ENCODE data around the gene FBXO45.

DNA sequence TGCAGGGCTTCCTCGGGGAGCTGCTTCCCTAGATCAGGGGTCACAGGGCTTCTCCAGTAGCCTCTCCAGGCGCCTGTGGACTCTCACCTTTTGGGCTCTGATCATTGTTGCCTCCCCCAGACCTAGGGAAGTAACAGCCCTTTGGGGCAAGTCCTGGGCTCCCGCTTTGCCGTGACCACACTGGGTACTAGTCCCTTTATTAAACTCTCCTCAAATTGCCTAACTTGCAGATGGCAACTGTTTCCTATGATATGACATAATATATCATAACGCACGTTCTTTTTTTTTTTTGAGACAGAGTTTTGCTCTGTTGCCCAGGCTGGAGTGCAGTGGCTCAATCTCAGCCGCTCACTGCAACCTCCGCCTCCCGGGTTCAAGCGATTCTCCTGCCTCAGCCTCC, 53.2 kb downstream of the FBXO45 start:
- TF ChIP-seq, protein P1, sequence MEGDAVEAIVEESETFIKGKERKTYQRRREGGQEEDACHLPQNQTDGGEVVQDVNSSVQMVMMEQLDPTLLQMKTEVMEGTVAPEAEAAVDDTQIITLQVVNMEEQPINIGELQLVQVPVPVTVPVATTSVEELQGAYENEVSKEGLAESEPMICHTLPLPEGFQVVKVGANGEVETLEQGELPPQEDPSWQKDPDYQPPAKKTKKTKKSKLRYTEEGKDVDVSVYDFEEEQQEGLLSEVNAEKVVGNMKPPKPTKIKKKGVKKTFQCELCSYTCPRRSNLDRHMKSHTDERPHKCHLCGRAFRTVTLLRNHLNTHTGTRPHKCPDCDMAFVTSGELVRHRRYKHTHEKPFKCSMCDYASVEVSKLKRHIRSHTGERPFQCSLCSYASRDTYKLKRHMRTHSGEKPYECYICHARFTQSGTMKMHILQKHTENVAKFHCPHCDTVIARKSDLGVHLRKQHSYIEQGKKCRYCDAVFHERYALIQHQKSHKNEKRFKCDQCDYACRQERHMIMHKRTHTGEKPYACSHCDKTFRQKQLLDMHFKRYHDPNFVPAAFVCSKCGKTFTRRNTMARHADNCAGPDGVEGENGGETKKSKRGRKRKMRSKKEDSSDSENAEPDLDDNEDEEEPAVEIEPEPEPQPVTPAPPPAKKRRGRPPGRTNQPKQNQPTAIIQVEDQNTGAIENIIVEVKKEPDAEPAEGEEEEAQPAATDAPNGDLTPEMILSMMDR (conservative IDR thresholded peaks at IDR 0.05 in 1 of 2, IDR thresholded peaks at IDR 0.05 in 1 of 2; ENCODE audit: low read depth in 1 of 2, low read length in 2 of 2) = no peak
- TF ChIP-seq EZH2 (IDR thresholded peaks at IDR 0.05; ENCODE audit: low read length, missing control alignments) = no peak
